ENCODE measurements around the gene PPP1R14C.

DNA sequence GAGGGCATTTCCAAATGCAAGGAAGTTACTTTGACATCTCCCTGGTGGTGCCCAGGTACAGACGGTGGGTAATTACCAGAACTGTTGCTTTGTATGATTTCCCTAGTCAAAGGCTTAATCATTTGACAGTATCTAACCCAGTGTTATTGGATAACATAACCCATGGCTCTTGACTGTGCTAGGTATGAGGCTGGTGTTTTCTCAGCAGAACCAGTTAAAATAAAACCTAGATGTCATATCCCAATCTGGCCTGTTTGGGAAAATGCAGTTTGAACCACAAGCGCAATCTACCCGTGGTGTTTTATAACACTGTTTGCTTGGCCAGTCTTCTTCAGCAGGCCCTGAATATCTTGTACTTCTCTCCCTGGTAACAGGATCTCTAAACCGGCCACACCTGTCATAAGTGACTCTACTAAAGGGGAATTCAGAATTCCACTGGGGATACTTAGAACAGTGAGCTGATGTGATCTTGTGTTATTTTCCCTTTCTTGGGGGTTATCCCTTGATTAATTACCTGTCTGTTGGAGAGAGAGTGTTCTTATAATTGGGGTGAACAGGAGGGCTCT, 32.8 kb downstream of the PPP1R14C start:
- TF ChIP-seq EZH2 (IDR thresholded peaks at IDR 0.05) (no peak), POLR2AphosphoS5 (IDR thresholded peaks at IDR 0.05; ENCODE audit: borderline replicate concordance, low read depth, low read length) (no peak)

All from SK-N-MC (cell line).